Measurements from ENCODE around the gene CCDC47. TPM values are rescaled to one million over a fixed set of nuclear protein-coding genes. Genes with fewer than 3 reads are reported as not detected.

CCDC47 gene
- total RNA-seq, 1 donor from 2014 or later: 92.8 TPM

DNA sequence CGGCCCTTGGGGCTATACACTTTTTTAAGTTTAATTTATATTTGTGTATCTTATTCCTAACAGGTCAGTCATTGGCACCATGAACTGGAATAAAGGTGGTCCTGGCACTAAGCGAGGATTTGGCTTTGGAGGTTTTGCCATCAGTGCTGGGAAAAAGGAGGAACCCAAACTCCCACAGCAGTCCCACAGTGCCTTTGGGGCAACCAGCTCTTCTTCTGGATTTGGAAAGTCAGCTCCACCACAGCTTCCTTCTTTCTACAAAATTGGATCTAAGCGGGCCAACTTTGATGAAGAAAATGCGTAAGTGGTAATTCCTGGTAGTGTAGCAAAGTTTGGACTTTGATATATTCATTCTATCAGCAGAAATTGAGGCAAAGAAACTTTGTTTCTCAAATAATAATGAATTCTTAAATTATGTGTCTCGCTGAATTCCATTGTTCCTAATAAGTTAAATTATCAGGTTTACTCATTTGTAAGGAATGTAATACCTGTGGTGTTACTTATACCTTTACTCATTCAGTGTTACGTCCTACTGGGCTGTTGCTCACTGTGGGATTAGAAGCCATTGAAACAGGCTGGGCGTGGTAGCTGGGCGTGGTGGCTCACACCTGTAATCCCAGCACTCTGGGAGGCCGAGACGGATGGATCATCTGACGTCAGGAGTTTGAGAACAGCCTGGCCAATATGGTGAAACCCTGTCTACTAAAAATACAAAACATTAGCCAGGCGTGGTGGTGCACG, 13.7 kb upstream of the CCDC47 start:
- Histone ChIP-seq H2AFZ (ENCODE audit: low read depth, low read length) (no peak overlapping the region), H4K20me1 (ENCODE audit: insufficient read depth, low read length) (peaks cover 90% of the 10 kb centered on the region), H3K27ac (ENCODE audit: low read depth, low read length) (peak overlapping the region; percentile 12), H3K9ac (ENCODE audit: low read length) (no peak overlapping the region), H3K9me3 (ENCODE audit: insufficient read depth, low read depth, low read length) (no peaks in the 10 kb centered on the region), H3K79me2 (ENCODE audit: insufficient read depth, low read length) (peaks cover 99% of the 10 kb centered on the region), H3K4me2 (ENCODE audit: low read length) (no peak overlapping the region), H3K36me3 (ENCODE audit: insufficient read depth, low read length) (peaks cover 40% of the 10 kb centered on the region), H3K4me3 (ENCODE audit: insufficient read depth, low read depth, low read length) (no peak overlapping the region), H3K4me1 (ENCODE audit: insufficient read depth, low read length) (peaks cover 9% of the 10 kb centered on the region), H3K27me3 (ENCODE audit: insufficient read depth, low read length) (no peaks in the 10 kb centered on the region)
- Mint-ChIP-seq H3K36me3 (ENCODE audit: low read depth, unreplicated experiment) (peaks cover 14% of the 10 kb centered on the region), H3K9me3 (ENCODE audit: unreplicated experiment) (no peaks in the 10 kb centered on the region), H3K27ac (ENCODE audit: unreplicated experiment) (no peak overlapping the region), H3K4me3 (ENCODE audit: unreplicated experiment) (no peak overlapping the region), H3K27me3 (ENCODE audit: low read depth, unreplicated experiment) (no peaks in the 10 kb centered on the region), H3K4me1 (ENCODE audit: low read depth, unreplicated experiment) (peaks cover 19% of the 10 kb centered on the region)
- no peak for FAIRE-seq
- no peak for TF ChIP-seq EZH2 (IDR thresholded peaks at IDR 0.05; ENCODE audit: insufficient read depth, low read length)
- TF ChIP-seq, protein P1, sequence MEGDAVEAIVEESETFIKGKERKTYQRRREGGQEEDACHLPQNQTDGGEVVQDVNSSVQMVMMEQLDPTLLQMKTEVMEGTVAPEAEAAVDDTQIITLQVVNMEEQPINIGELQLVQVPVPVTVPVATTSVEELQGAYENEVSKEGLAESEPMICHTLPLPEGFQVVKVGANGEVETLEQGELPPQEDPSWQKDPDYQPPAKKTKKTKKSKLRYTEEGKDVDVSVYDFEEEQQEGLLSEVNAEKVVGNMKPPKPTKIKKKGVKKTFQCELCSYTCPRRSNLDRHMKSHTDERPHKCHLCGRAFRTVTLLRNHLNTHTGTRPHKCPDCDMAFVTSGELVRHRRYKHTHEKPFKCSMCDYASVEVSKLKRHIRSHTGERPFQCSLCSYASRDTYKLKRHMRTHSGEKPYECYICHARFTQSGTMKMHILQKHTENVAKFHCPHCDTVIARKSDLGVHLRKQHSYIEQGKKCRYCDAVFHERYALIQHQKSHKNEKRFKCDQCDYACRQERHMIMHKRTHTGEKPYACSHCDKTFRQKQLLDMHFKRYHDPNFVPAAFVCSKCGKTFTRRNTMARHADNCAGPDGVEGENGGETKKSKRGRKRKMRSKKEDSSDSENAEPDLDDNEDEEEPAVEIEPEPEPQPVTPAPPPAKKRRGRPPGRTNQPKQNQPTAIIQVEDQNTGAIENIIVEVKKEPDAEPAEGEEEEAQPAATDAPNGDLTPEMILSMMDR (IDR thresholded peaks at IDR 0.05; ENCODE audit: insufficient read depth, low read depth, low read length): no peak
- DNase-seq (ENCODE audit: low read depth): no peak

DNA sequence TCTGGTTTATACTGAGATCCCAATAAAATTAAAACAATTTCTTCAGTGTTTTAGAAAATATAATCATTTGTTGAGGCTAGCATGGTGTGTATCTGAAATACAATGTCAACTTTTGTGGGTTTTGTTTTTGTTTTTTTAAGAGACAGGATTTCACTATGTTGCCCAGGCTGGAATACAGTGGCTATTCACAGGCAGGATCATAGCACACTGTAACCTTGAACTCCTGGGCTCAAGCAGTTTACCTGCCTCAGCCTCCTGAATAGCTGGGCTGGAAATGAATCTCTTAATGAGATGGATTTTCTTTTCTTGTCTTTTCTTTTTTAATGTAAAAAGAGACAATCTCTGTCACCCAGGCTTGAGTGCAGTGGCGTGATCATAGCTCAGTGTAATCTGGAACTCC, 12.7 kb upstream of the CCDC47 start:
- H3K4me1 Mint-ChIP-seq (ENCODE audit: low read depth, unreplicated experiment): peaks cover 19% of the 10 kb centered on the region
- Histone ChIP-seq H3K9ac (ENCODE audit: low read length) (no peak overlapping the region), H4K20me1 (ENCODE audit: insufficient read depth, low read length) (peaks cover 91% of the 10 kb centered on the region), H3K36me3 (ENCODE audit: insufficient read depth, low read length) (peaks cover 37% of the 10 kb centered on the region), H3K4me2 (ENCODE audit: low read length) (no peak overlapping the region), H3K27me3 (ENCODE audit: insufficient read depth, low read length) (no peaks in the 10 kb centered on the region), H3K9me3 (ENCODE audit: insufficient read depth, low read depth, low read length) (no peaks in the 10 kb centered on the region), H2AFZ (ENCODE audit: low read depth, low read length) (no peak overlapping the region), H3K79me2 (ENCODE audit: insufficient read depth, low read length) (peaks cover 97% of the 10 kb centered on the region), H3K27ac (ENCODE audit: low read depth, low read length) (peak overlapping the region; percentile 13), H3K4me3 (ENCODE audit: insufficient read depth, low read depth, low read length) (no peak overlapping the region), H3K4me1 (ENCODE audit: insufficient read depth, low read length) (peaks cover 9% of the 10 kb centered on the region)
- H3K4me3 Mint-ChIP-seq (ENCODE audit: unreplicated experiment): no peak overlapping the region
- no peaks in the 10 kb centered on the region for H3K9me3 Mint-ChIP-seq (ENCODE audit: unreplicated experiment)
- TF ChIP-seq, protein P1 (IDR thresholded peaks at IDR 0.05; ENCODE audit: insufficient read depth, low read depth, low read length): no peak
- no peak for TF ChIP-seq EZH2 (IDR thresholded peaks at IDR 0.05; ENCODE audit: insufficient read depth, low read length)
- no peaks in the 10 kb centered on the region for H3K27me3 Mint-ChIP-seq (ENCODE audit: low read depth, unreplicated experiment)
- H3K36me3 Mint-ChIP-seq (ENCODE audit: low read depth, unreplicated experiment): peaks cover 14% of the 10 kb centered on the region
- FAIRE-seq (no peak), DNase-seq (ENCODE audit: low read depth) (no peak)
- H3K27ac Mint-ChIP-seq (ENCODE audit: unreplicated experiment): no peak overlapping the region

GRCh38 chr17:63785556-63785955, 12.2 kb upstream of the CCDC47 start:
- Mint-ChIP-seq H3K4me3 (ENCODE audit: unreplicated experiment) (no peak overlapping the region), H3K36me3 (ENCODE audit: low read depth, unreplicated experiment) (peaks cover 14% of the 10 kb centered on the region), H3K27me3 (ENCODE audit: low read depth, unreplicated experiment) (no peaks in the 10 kb centered on the region), H3K27ac (ENCODE audit: unreplicated experiment) (peak overlapping the region; percentile 62), H3K9me3 (ENCODE audit: unreplicated experiment) (no peaks in the 10 kb centered on the region), H3K4me1 (ENCODE audit: low read depth, unreplicated experiment) (peaks cover 24% of the 10 kb centered on the region)
- Histone ChIP-seq H3K9me3 (ENCODE audit: insufficient read depth, low read depth, low read length) (no peaks in the 10 kb centered on the region), H3K36me3 (ENCODE audit: insufficient read depth, low read length) (peaks cover 32% of the 10 kb centered on the region), H3K4me2 (ENCODE audit: low read length) (peak overlapping the region; percentile 39), H3K79me2 (ENCODE audit: insufficient read depth, low read length) (peaks cover 97% of the 10 kb centered on the region), H3K27ac (ENCODE audit: low read depth, low read length) (peak overlapping the region; percentile 13), H3K9ac (ENCODE audit: low read length) (no peak overlapping the region), H4K20me1 (ENCODE audit: insufficient read depth, low read length) (peaks cover 94% of the 10 kb centered on the region), H3K4me3 (ENCODE audit: insufficient read depth, low read depth, low read length) (no peak overlapping the region), H3K27me3 (ENCODE audit: insufficient read depth, low read length) (no peaks in the 10 kb centered on the region), H2AFZ (ENCODE audit: low read depth, low read length) (no peak overlapping the region), H3K4me1 (ENCODE audit: insufficient read depth, low read length) (peaks cover 9% of the 10 kb centered on the region)
- TF ChIP-seq, protein P1 (IDR thresholded peaks at IDR 0.05; ENCODE audit: insufficient read depth, low read depth, low read length): no peak
- TF ChIP-seq EZH2 (IDR thresholded peaks at IDR 0.05; ENCODE audit: insufficient read depth, low read length): no peak
- FAIRE-seq (no peak), DNase-seq (ENCODE audit: low read depth) (peak; percentile 71)
